Tibial artery (tissue), 4 donors: ENCODE results near the gene LRRC10.

Experiments
- DNase-seq, 2 donors: peaks; one replicate each; pipeline ENCODE4 v3.0.0-alpha.2; 2019
- H3K27ac ChIP-seq, 2 donors: fragments of 200-600 bp; sonication (generic) in 1 of 2; 1 replicate in 1 of 2; 2 replicates in 1 of 2; pipeline ENCODE4 v1.5.1; 2018 to 2019; ENCODE audit warnings: mild to moderate bottlenecking in 1 of 2
- H3K27me3 ChIP-seq, 2 donors: fragments of 200-600 bp; sonication (generic) in 1 of 2; one replicate each; pipeline versions ENCODE4 v1.5.1 to v1.6.0; 2016 to 2019
- H3K36me3 ChIP-seq, 3 donors: fragments of 200-600 bp; sonication (generic) in 2 of 3; one replicate each; pipeline ENCODE4 v1.5.1; 2016 to 2019; ENCODE audit warnings: mild to moderate bottlenecking in 2 of 3
- H3K4me1 ChIP-seq, 4 donors: fragments of 200-600 bp; sonication (generic) in 2 of 4; 1 replicate in 3 of 4; 2 replicates in 1 of 4; pipeline ENCODE4 v1.5.1; 2016 to 2019
- H3K4me3 ChIP-seq, 2 donors: fragments of 200-600 bp; sonication (generic) in 1 of 2; 1 replicate in 1 of 2; 2 replicates in 1 of 2; pipeline ENCODE4 v1.5.1; 2018 to 2019; ENCODE audit warnings: mild to moderate bottlenecking in 2 of 2
- H3K9me3 ChIP-seq, 3 donors: fragments of 200-600 bp; sonication (generic) in 1 of 3; one replicate each; pipeline ENCODE4 v1.5.1; 2016 to 2019
- intact Hi-C: fragments of 100-400 bp; cut with DNase I; formaldehyde crosslinking; loops from one replicate; pipeline ENCODE4 v1.15.0; 2023; ENCODE audit warnings: low total_unique reads
- TF ChIP-seq, protein P1 (sequence below), 2 experiments: fragments of 200-600 bp in 1 of 2; fragments of 450-650 bp in 1 of 2; IDR thresholded peaks; one replicate each; pipeline ENCODE4 v1.5.1; 2017 to 2019; ENCODE audit warnings: antibody characterized with exemption in 2 of 2, mild to moderate bottlenecking in 1 of 2, moderate library complexity in 1 of 2

The LRRC10 gene

DNA sequence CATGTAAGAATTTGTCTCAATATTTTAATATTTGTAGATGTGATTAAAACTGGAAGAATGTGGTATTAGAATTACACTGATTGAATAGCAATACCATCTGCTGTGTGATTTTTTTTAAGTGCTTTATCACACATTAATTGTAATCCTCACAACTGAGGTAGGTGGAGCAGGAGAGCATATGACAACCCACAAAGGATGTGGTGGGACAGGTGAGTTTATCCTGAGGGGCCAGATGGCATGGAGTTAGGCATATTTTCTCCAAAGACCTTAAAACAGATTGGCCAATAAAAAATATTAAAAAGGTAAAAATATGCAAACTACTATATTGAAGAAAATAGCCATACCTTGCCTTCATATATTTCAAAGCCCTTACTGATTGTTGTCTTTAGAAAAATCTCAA is 7.8 kb downstream of the LRRC10 start:
- Histone ChIP-seq H3K4me3 (no peak overlapping the region), H3K9me3 (no peaks in the 10 kb centered on the region), H3K27ac (no peak overlapping the region), H3K4me1 (no peaks in the 10 kb centered on the region), H3K36me3 (peaks cover 52 to 57% (median 54%) of the 10 kb centered on the region in 3 donors), H3K27me3 (no peaks in the 10 kb centered on the region)
- TF ChIP-seq, protein P1, sequence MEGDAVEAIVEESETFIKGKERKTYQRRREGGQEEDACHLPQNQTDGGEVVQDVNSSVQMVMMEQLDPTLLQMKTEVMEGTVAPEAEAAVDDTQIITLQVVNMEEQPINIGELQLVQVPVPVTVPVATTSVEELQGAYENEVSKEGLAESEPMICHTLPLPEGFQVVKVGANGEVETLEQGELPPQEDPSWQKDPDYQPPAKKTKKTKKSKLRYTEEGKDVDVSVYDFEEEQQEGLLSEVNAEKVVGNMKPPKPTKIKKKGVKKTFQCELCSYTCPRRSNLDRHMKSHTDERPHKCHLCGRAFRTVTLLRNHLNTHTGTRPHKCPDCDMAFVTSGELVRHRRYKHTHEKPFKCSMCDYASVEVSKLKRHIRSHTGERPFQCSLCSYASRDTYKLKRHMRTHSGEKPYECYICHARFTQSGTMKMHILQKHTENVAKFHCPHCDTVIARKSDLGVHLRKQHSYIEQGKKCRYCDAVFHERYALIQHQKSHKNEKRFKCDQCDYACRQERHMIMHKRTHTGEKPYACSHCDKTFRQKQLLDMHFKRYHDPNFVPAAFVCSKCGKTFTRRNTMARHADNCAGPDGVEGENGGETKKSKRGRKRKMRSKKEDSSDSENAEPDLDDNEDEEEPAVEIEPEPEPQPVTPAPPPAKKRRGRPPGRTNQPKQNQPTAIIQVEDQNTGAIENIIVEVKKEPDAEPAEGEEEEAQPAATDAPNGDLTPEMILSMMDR (IDR thresholded peaks at IDR 0.05) = no peak
- DNase-seq = no peak
- intact Hi-C loops = no loop called here

DNA sequence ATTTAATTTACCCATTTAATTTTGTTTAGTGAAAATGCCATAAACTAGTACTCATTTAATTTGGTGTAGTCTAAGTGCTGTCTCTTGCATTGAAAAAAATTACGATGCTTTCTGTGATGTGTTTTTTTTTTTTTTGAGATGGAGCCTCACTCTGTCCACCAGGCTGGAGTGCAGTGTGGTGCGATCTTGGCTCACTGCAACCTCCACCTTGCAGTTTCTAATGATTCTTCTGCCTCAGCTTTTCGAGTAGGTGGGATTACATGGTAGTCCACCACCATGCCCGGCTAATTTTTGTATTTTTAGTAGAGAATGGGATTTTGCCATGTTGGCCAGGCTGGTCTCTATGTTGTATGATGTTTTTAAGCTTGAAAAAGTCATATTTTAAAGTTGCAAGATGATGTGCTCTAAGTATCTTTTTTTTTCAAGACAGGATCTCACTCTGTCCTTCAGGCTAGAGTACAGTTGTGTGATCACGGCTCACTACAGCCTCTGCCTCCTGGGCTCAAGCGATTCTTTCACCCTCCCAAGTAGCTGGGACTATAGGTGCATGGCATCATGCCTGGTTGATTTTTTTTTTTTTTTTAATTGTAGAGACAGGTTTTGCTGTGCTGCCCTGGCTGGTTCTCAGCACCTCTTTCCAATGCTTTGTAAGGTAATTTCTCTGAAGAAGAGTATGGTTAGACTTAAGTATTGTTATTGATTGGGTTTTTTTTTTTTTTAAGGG is 8.6 kb downstream of the LRRC10 start:
- DNase-seq = no peak
- peaks cover 60 to 65% (median 63%) of the 10 kb centered on the region in 3 donors for H3K36me3 ChIP-seq
- H3K9me3 ChIP-seq = no peaks in the 10 kb centered on the region
- TF ChIP-seq, protein P1 (IDR thresholded peaks at IDR 0.05) = no peak
- no peaks in the 10 kb centered on the region for H3K27me3 ChIP-seq
- no peak overlapping the region for H3K27ac ChIP-seq
- intact Hi-C loops = no loop called here
- no peaks in the 10 kb centered on the region for H3K4me1 ChIP-seq
- no peak overlapping the region for H3K4me3 ChIP-seq

DNA sequence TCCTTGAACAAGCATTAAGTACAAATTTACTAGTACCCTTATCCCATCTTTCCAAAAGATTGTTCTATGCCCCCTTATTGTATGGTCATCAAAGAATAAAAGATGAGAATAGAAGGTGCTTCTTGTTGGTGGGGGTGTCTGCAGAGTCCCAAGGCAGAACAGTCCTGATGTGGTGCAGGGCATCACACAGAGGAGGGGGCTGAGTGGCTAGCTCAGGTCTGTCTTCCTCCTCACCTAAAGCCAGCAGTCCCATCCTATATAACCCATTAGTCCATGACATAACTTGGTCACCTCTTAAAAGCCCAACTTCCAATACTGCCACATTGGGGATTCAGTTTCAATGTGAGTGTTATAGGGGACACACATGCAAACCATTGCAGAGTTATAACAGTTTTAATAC is 9.9 kb downstream of the LRRC10 start:
- H3K9me3 ChIP-seq = no peaks in the 10 kb centered on the region
- TF ChIP-seq, protein P1 (IDR thresholded peaks at IDR 0.05) = no peak
- H3K27me3 ChIP-seq = no peaks in the 10 kb centered on the region
- no peaks in the 10 kb centered on the region for H3K4me1 ChIP-seq
- no peak for DNase-seq
- intact Hi-C loops = no loop called here
- no peak overlapping the region for H3K27ac ChIP-seq
- peaks cover 72 to 79% (median 76%) of the 10 kb centered on the region in 3 donors for H3K36me3 ChIP-seq
- H3K4me3 ChIP-seq = no peak overlapping the region

DNA sequence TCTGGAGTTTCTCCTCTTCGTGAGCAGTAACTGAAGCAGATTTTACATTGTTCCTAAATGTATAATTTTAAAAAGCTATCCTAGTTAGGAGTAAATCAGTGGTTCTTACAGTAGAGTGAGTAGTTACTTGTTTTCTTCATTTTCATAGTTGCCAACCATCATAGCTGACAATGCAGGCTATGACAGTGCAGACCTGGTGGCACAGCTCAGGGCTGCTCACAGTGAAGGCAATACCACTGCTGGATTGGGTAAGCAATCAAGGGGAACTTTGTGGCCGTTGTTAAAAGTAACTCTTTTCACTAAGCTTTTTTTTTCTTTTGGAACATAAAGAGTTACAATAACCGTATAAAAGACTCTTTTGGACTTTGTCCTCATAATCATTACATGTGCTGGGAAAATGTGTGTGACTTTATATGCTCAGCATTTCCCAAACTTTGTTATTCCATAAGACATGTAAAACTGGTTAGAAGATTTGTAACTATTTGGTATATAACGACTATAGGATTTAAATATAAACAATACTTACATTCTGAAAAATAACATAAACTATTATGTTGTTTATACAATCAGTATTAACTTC is 12.4 kb downstream of the LRRC10 start:
- TF ChIP-seq, protein P1 (IDR thresholded peaks at IDR 0.05) = no peak
- no peak overlapping the region for H3K4me3 ChIP-seq
- H3K36me3 ChIP-seq = peaks cover 84 to 100% (median 95%) of the 10 kb centered on the region in 3 donors
- H3K27ac ChIP-seq = no peak overlapping the region
- intact Hi-C loops = no loop called here
- H3K4me1 ChIP-seq = no peaks in the 10 kb centered on the region
- H3K27me3 ChIP-seq = no peaks in the 10 kb centered on the region
- no peak for DNase-seq
- no peaks in the 10 kb centered on the region for H3K9me3 ChIP-seq

DNA sequence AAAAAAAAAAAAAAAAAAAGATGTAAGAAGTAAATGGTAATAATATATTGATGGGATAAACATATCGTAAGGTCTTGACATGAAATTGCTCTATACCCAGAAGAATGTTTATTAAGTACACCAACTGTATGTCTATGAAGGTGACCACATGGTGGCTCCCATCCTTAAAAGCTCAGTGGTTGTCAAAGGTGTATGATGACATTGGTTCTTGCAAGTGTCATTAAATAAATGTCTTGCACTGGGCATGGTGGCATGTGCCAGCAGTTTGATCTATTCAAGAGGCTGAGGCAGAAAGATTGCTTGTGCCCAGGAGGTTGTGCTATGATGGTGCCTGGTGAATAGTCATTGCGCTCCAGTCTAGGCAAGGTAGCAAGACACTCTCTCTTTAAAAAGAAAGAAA is 15.0 kb downstream of the LRRC10 start:
- intact Hi-C loops = no loop called here
- Histone ChIP-seq H3K27ac (no peak overlapping the region), H3K4me1 (no peaks in the 10 kb centered on the region), H3K36me3 (peaks cover 89 to 100% (median 96%) of the 10 kb centered on the region in 3 donors), H3K4me3 (no peak overlapping the region), H3K9me3 (no peaks in the 10 kb centered on the region), H3K27me3 (no peaks in the 10 kb centered on the region)
- DNase-seq = no peak
- TF ChIP-seq, protein P1 (IDR thresholded peaks at IDR 0.05) = no peak
